HepG2 (cell line): ENCODE results near the gene NISCH. TPM values are rescaled to one million over a fixed set of nuclear protein-coding genes. Genes with fewer than 3 reads are reported as not detected.

ENCODE experiments used
- ATAC-seq: fragments of 200-7000 bp; cut with Tn5 transposase; 3 replicates; pipeline ENCODE4 v1.9.1; 2020; ENCODE audit warnings: mild to moderate bottlenecking, moderate library complexity
- BruUV-seq: library from RNA; stranded (reverse); fragments of 400-500 nt; replicated peaks from 2 replicates; lab custom pipeline; 2021; lab: Mats Ljungman, UMichigan
- CTCF ChIA-PET: fragments of 300-600 bp; formaldehyde crosslinking; extraction: SDS; loops from one replicate; lab custom pipeline; 2021; ENCODE audit warnings: low total read pairs, inconsistent platforms, low intra/inter-chr PET ratio; lab: Yijun Ruan, JAX
- POLR2A ChIA-PET: fragments of 350-600 bp; sonication (Branson Sonifier 250); formaldehyde crosslinking; loops from one replicate; lab custom pipeline; 2020; ENCODE audit warnings: antibody characterized with exemption, inconsistent platforms; lab: Yijun Ruan, JAX
- DNase-seq: peaks from one replicate; pipeline ENCODE4 v3.0.0-alpha.2; 2015; ENCODE audit warnings: low spot score
- FAIRE-seq: peaks from 3 replicates; lab custom pipeline; 2011; peaks lifted over from hg19 to GRCh38; lab: Jason Lieb, UNC
- H2AFZ ChIP-seq: one replicate; pipeline ENCODE4 v1.6.1; 2011; ENCODE audit warnings: low read length, inconsistent platforms
- H3K27ac ChIP-seq: fragments of 300-600 bp; 3 replicates; pipeline ENCODE4 v1.8.0; 2011; ENCODE audit warnings: mixed run types, mild to moderate bottlenecking, mixed read lengths, low read length, inconsistent platforms; ENCODE audit not compliant: insufficient read depth; ENCODE audit errors: extremely low read length
- H3K27me3 ChIP-seq, 2 experiments: fragments of 200-600 bp in 1 of 2; 2 replicates in 1 of 2; 3 replicates in 1 of 2; pipeline versions ENCODE4 v1.6.0 to v1.8.0; 2011; ENCODE audit warnings: low read length in 2 of 2, mild to moderate bottlenecking in 2 of 2, moderate library complexity in 2 of 2, inconsistent platforms in 1 of 2; ENCODE audit not compliant: insufficient read depth in 2 of 2, control insufficient read depth in 1 of 2
- H3K36me3 ChIP-seq, 2 experiments: fragments of 200-600 bp in 1 of 2; replicated peaks in 1 of 2; 2 replicates in 1 of 2; 3 replicates in 1 of 2; pipeline versions ENCODE4 v1.5.1 to v1.8.0; 2011; ENCODE audit warnings: low read length in 2 of 2, inconsistent platforms in 1 of 2; ENCODE audit not compliant: insufficient read depth in 2 of 2, control insufficient read depth in 1 of 2
- H3K4me1 ChIP-seq: 2 replicates; pipeline ENCODE4 v1.5.1; 2012; ENCODE audit warnings: low read length, inconsistent platforms; ENCODE audit not compliant: insufficient read depth
- H3K4me2 ChIP-seq: 2 replicates; pipeline ENCODE4 v1.6.0; 2011; ENCODE audit warnings: low read depth, low read length, inconsistent platforms
- H3K4me3 ChIP-seq, 3 experiments: fragments of 200-600 bp in 1 of 3; sonication (generic), shearing (Covaris generic) in 1 of 3; replicated peaks in 1 of 3; 2 replicates each; pipeline ENCODE4 v1.5.1; 2011 to 2016; ENCODE audit warnings: low read length in 3 of 3, inconsistent platforms in 2 of 3, low read depth in 2 of 3, mild to moderate bottlenecking in 2 of 3, control low read depth in 1 of 3, mixed read lengths in 1 of 3; ENCODE audit not compliant: insufficient read depth in 1 of 3
- H3K79me2 ChIP-seq: one replicate; pipeline ENCODE4 v1.6.1; 2011; ENCODE audit warnings: low read length, inconsistent platforms; ENCODE audit not compliant: insufficient read depth
- H3K9ac ChIP-seq: 2 replicates; pipeline ENCODE4 v1.6.0; 2011; ENCODE audit warnings: mild to moderate bottlenecking, low read depth, low read length, inconsistent platforms; ENCODE audit not compliant: insufficient read depth
- H3K9me3 ChIP-seq: 2 replicates; pipeline ENCODE4 v1.5.1; 2012; ENCODE audit warnings: mild to moderate bottlenecking, low read length
- H4K20me1 ChIP-seq: 2 replicates; pipeline ENCODE4 v1.6.0; 2011; ENCODE audit warnings: inconsistent platforms, mild to moderate bottlenecking, low read length, moderate library complexity; ENCODE audit not compliant: insufficient read depth
- FOXO4 ChIP-seq: sonication (generic); formaldehyde crosslinking; conservative IDR thresholded peaks from 2 replicates; pipeline ENCODE4 v1.8.1; 2023; ENCODE audit warnings: missing genetic modification reagents
- U2AF2 ChIP-seq: fragments of 200-400 bp; formaldehyde crosslinking; IDR thresholded peaks from 2 replicates; pipeline ENCODE4 v1.6.1; 2017; ENCODE audit warnings: low read depth, mild to moderate bottlenecking, low read length
- ZBTB39 ChIP-seq: sonication (generic); formaldehyde crosslinking; IDR thresholded peaks from 2 replicates; pipeline ENCODE4 v1.5.0; 2020; ENCODE audit warnings: missing genetic modification reagents
- ZBTB4 ChIP-seq: sonication (generic); formaldehyde crosslinking; IDR thresholded peaks from 2 replicates; pipeline ENCODE4 v1.4.0; 2020; ENCODE audit warnings: missing genetic modification reagents, mild to moderate bottlenecking, borderline replicate concordance
- WGBS: methylation state at CpG from one replicate; pipeline ENCODE4 v1.1.6; 2017; ENCODE audit warnings: low lambda C conversion rate; 5-methylcytosine and 5-hydroxymethylcytosine counted together
- in situ Hi-C: cut with HindIII; loops from 2 replicates; pipeline ENCODE4 v1.10.0; 2017; ENCODE audit warnings: low pct_unique_long_range_greater_than_20kb; ENCODE audit not compliant: extremely low pct_ligation_motif_present
- intact Hi-C: fragments of 100-400 bp; cut with micrococcal nuclease; formaldehyde crosslinking; loops from one replicate; pipeline ENCODE4 v1.10.0; 2022; ENCODE audit not compliant: unreplicated experiment
- polyA plus RNA-seq, 8 experiments: library from polyadenylated mRNA; depleted of rRNA in 3 of 8; stranded (reverse) in 7 of 8; unstranded in 1 of 8; fragments of >200 nt; fragmentation: Illumina TruSeq in 4 of 8; extraction: Trizol in 4 of 8; gene quantifications; 2 replicates each; pipeline versions ENCODE4 v1.2.1 to v1.2.3, GENCODE V29; 2011 to 2016; ENCODE audit warnings: low read depth in 4 of 8, missing spikeins in 1 of 8, mixed read lengths in 1 of 8; ENCODE audit not compliant: insufficient read depth in 1 of 8
- total RNA-seq, 5 experiments: library from RNA; depleted of rRNA; stranded (reverse); fragments of >200 nt; fragmentation: Illumina TruSeq; extraction: Trizol; gene quantifications; 2 replicates each; pipeline ENCODE4 v1.2.3, GENCODE V29; 2016; ENCODE audit warnings: low read depth in 1 of 5

NISCH gene
- total and polyA plus RNA-seq, 2 of the 13 experiments (the other 11 are each of a cell fraction or from before 2014, with no cell fraction given): 27.0 to 47.6 TPM

- no peak for FAIRE-seq
- Histone ChIP-seq H3K4me1 (peaks cover 19% of the 10 kb centered on the region), H4K20me1 (no peaks in the 10 kb centered on the region), H3K9ac (no peak overlapping the region), H3K9me3 (no peaks in the 10 kb centered on the region), H3K27me3 (peaks cover 15 to 61% of the 10 kb centered on the region in 2 experiments; a peak in 4 of 5 replicates), H3K36me3 (no peaks in the 10 kb centered on the region), H2AFZ (no peak overlapping the region), H3K79me2 (no peaks in the 10 kb centered on the region), H3K4me3 (no peak overlapping the region), H3K4me2 (no peak overlapping the region), H3K27ac (no peak overlapping the region)
- DNase-seq: no peak
- 20% methylated on average over 1 of the region's 11 CpGs for WGBS
- POLR2A ChIA-PET: no interaction called here
- TF ChIP-seq ZBTB4: no peak
- no peak for TF ChIP-seq FOXO4
- no peak for TF ChIP-seq U2AF2
- TF ChIP-seq ZBTB39: no peak
- no TSS peak for BruUV-seq
- CTCF ChIA-PET: no interaction called here
- intact Hi-C loops (no loop called here), in situ Hi-C loops (no loop called here)
- ATAC-seq: peak; percentile 8; the same call in 2 of the 3 replicates
Measured at GRCh38 chr3:52502808-52503350, 47.5 kb downstream of the NISCH start.
